ENCODE data around the gene PLCL2.
"Not testable (repeated sequence)": the region's sequence is repeated elsewhere in the genome, so short reads cannot be mapped to it uniquely, and the experiment has no call there.

The PLCL2 gene

DNA sequence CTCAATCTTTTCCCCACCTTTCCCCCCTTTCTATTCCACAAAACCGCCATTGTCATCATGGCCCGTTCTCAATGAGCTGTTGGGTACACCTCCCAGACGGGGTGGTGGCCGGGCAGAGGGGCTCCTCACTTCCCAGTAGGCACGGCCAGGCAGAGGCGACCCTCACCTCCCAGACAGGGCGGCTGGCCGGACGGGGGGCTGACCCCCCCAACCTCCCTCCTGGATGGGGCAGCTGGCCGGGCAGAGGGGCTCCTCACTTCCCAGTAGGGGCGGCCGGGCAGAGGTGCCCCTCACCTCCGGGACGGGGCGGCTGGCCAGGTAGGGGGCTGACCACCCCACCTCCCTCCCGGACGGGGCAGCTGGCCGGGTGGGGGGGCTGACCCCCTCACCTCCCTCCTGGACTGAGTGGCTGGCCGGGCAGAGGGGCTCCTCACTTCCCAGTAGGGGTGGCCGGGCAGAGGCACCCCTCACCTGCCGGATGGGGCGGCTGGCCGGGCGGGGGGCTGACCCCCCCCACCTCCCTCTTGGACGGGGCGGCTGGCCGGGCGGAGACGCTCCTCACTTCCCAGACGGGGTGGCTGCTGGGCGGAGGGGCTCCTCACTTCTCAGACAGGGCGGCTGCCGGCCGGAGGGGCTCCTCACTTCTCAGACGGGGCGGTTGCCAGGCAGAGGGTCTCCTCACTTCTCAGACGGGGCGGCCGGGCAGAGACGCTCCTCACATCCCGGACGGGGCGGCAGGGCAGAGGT lies 95.2 kb downstream of the PLCL2 start:
- not testable (repeated sequence) for DNase-seq

- DNase-seq, result not testable (repeated sequence)
Measured at GRCh38 chr3:16980526-16980925, 95.8 kb downstream of the PLCL2 start.

DNA sequence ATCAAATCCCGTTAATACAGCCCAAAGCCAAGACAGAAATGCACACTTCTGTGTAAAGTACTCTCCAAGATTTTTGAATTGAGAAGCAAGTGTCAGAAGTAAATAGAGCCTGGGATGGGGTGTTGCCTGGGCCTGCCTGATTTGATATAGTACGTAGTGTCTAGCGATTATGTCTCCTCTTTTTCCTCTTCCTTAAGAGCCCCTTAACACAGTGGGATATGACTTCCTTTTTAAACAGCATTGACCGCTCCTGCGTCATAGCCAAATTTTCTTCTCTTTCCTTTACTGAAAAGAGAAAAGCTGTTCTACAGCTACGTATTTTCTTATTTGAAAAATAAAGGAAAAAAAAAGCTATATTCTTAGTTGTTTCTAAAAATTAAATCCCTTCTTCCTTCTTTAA lies 97.7 kb downstream of the PLCL2 start:
- no peak for DNase-seq

DNA sequence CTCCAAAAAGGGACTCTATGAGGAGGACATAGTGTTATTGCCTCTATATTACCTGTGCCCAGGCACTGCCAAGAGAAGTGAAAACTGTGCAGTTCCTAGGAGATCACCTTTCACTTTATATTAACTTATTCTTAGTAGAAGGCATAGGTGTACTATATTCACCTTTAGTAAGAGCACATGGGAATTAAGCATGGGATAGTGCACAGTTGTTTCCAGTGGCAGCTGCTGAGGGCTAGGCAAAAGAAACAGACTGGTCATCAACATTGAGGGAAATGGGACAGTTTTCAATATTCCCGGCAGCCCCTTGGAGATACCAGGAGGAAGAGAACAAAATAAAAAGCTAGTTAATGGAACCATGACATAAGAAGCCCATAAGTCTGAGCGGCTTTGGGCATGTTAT lies 100.9 kb downstream of the PLCL2 start:
- DNase-seq, result no peak

- no peak for DNase-seq
Measured at GRCh38 chr3:16987141-16987540, 102.4 kb downstream of the PLCL2 start.

DNA sequence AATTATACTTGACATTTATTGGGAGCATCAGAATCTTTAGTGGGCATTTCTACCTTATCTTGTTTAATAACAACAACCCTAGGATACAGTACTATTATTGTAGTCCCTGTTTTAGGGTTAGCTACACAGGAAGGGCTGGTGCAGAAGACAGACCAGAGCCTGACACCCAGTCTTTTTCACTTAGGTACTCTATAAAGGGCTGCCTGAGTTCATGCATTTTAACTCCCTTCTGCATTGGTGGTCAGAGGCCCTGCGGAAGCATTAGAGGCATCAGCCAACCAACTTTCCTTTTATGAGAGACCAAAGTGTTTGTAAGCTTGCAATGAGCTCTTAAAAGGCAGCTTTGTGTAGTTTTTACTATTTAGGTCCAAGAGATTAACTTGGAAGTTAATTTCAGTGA lies 105.4 kb downstream of the PLCL2 start:
- DNase-seq, result no peak

GRCh38 chr3:16992198-16992597 lies 107.4 kb downstream of the PLCL2 start:
- DNase-seq, result no peak

GRCh38 chr3:16993227-16993626 lies 108.5 kb downstream of the PLCL2 start:
- DNase-seq, result no peak

DNA sequence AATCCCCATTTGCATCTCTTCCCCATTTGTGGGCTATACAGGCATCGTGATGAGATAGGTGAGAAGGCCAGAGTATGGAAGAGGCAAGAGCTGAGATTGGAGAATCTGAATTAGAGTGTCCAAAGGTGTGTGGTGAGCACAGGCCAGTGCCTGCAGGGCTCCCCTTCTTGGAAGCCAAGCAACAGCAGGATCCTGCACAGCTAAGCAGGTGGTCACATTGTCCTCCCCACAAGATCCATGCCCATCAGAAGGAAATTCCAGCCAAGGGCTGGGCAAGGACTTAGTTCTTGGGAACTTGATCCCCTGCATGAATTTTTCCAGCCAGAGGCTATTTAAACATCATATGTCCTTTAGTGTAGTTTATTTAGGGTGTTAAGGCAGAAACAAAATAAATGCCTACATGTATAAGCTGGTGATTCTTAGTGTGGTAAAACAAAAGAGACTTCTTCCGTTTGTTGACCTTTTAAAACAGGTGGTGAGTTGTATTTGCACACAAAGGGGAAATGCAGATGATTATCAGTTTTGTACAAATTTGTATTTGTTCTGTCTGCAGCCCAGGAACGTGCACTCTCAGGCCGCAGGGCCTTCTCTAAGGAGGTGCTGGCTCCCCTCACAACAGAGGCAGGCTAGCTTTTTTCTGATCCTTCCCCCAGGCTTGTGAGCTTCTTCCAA lies 110.2 kb downstream of the PLCL2 start:
- DNase-seq, result no peak

- DNase-seq, result no peak
Measured at GRCh38 chr3:16995601-16996000, 110.8 kb downstream of the PLCL2 start.

DNA sequence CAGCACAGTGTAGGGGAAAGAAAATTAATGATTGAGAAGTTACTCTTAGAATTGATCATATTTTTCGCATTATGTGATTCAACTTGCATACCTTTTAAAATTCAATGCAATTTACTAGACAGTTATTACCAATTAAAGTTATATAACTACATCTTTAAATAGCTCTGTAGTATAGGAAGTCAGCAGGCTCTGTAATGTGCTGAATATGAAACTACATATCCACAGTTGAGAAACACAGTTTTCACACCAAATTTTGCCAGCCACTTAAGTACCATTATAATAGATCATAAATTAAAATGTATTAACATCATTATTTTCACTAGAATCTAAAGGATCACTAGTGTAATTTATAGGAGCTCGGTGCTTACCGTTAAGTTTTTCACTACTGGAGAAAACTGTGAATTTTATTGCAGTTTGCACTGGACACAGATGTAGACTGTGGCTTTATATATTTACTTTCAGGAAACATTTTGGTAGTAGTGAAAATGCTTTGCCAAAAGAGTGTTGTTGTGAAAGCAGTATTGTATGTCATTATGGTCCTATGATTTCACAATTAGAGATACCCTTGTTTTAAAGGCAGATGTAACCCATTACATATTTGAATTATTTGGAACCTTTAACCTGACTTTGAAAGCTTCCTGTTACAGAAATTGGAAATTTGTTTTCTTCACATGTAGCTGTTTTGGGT lies 113.6 kb downstream of the PLCL2 start:
- no peak for DNase-seq

- no peak for DNase-seq
Measured at GRCh38 chr3:16999161-16999560, 114.4 kb downstream of the PLCL2 start.

GRCh38 chr3:16999871-17000270 lies 115.1 kb downstream of the PLCL2 start:
- DNase-seq, result no peak

DNA sequence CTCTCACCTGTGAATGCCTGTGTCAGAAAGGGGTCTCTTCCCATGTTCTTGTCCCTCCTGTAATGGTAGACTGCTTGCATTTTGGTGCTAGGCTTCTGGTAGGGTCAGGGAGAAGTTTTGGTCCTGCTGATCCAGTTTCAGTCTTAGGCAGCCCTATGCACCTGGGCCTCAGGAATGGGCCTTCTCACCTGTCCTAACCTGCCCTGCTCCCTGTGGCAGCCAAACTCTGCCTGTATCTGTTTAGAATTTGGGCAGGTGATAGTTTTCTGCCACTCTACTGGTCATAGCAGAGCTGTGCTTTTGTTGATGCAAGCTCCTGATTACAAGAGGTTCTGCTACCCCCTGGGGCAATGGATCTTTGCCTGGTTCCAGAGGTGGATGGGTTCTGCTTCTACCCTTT lies 118.7 kb downstream of the PLCL2 start:
- DNase-seq, result no peak

GRCh38 chr3:17006132-17006852 lies 121.5 kb downstream of the PLCL2 start:
- no peak for DNase-seq

- no peak for DNase-seq
Measured at GRCh38 chr3:17007284-17007683, 122.5 kb downstream of the PLCL2 start.

DNA sequence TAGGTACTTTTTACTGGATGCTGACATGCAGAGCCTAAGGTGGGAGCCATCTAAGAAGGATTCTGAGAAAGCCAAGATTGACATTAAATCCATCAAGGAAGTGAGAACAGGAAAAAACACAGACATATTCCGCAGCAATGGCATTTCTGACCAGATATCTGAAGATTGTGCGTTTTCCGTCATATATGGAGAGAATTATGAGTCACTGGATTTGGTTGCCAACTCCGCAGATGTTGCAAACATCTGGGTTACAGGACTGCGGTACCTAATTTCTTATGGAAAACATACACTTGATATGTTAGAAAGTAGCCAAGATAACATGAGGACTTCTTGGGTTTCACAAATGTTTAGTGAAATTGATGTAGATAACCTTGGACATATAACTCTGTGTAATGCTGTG lies 125.1 kb downstream of the PLCL2 start:
- DNase-seq, result no peak

DNA sequence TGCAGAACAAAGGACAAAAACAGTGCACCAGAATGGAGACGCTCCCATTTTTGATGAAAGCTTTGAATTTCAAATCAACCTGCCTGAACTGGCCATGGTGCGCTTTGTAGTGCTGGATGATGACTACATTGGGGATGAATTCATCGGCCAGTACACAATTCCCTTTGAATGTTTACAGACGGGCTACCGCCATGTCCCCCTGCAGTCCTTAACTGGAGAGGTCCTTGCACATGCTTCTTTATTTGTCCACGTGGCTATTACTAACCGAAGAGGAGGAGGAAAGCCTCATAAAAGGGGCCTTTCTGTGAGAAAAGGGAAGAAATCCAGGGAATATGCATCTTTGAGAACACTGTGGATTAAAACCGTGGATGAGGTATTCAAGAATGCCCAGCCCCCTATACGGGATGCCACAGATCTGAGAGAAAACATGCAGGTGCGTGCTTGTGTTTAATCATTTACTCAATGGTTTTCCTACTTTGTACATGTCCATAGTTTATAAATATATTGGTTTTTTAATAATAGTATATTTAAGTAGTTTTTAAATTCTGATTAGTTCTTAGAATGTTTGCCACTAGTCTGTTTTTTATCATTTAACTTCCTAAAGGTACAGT lies 127.1 kb downstream of the PLCL2 start:
- no peak for DNase-seq

- DNase-seq, result peak; percentile 8
Measured at GRCh38 chr3:17013050-17013449, 128.3 kb downstream of the PLCL2 start.

- DNase-seq, result no peak
Measured at GRCh38 chr3:17013571-17013970, 128.8 kb downstream of the PLCL2 start.

DNA sequence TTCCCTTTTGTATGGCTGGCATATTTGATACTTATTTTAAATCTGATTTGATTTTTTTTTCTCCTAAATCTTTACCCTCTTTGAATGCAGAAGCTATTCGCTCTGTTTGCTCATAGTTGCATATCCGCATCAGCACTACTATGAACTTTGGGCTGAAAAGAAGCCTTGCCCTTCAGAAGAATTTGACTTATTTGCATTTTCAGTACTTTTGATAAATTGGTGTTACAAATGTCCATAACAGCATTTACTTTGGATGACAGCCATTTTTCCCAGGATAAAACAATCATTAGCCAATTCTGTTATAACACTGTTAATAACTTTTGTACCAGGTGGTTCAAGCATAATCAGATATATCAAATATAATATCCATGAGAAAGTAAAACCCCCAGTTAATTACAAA lies 129.5 kb downstream of the PLCL2 start:
- no peak for DNase-seq

GRCh38 chr3:17014709-17015108 lies 130.0 kb downstream of the PLCL2 start:
- no peak for DNase-seq

DNA sequence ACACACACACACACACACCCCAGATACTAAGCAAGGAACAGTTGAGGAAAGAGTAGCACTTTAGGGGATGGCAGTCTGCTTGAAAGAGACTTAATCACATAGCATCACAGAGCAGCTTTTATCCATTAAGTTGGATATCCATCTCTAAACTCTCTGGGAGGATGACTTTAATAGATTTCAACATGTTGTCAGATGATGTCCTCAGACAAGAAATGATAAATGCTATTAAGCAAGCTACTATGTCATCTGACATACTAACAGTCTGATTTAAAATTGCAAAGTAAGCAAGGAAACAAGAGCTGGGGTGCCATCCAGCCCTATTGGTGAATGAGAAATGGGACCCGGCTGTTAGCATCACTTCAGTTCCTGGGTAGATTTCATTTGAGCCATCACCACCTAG lies 136.9 kb downstream of the PLCL2 start:
- no peak for DNase-seq
